HL-60 (cell line): ENCODE results near the gene CEBPE.

Experiments used
- POLR2AphosphoS5 ChIP-seq: IDR thresholded peaks from 2 replicates; pipeline ENCODE4 v1.6.1; 2012; ENCODE audit warnings: low read depth
- TF ChIP-seq, protein P1 (sequence below): IDR thresholded peaks from one replicate; pipeline ENCODE4 v1.5.1; 2011; ENCODE audit warnings: low read length, control low read depth, inconsistent platforms; ENCODE audit not compliant: insufficient read depth
- TF ChIP-seq, protein P2 (sequence below): IDR thresholded peaks from 2 replicates; pipeline ENCODE4 v1.6.1; 2012; ENCODE audit warnings: low read depth; ENCODE audit not compliant: insufficient replicate concordance

DNA sequence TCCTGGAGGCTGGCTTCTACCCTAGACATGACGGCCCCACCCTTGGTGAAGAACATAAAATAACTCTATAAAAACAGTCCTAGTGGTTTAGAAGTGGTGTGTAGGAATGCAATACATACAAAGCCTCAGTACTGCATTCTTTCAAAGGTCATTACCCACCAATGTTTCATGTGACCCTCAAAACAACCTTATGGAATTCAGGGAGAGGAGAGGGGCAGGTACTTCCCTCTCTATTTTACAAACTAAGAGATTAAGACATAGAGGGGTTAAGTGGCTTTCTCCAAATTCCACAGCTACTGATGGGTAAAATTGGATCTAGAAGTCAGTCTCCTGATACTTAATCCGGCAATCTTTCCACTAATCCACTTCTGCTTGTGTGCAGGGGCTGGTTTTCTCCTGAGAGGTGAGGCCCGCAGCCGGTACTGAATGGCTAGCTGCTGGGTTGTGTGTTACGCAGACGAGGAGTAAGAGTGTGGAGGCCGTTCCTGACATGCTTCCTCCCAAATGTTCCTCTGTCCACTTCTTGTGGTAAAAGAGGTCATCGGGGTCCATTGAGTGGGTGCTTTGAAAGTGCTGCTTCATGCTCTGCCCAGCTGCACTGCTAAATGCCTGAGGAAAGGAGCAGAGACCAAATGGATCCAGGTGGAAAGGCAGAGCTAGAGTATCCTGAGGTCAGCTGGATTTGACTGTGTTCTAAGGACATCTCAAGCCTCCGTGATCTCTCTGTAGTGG, 48.2 kb upstream of the CEBPE start:
- TF ChIP-seq, protein P1, sequence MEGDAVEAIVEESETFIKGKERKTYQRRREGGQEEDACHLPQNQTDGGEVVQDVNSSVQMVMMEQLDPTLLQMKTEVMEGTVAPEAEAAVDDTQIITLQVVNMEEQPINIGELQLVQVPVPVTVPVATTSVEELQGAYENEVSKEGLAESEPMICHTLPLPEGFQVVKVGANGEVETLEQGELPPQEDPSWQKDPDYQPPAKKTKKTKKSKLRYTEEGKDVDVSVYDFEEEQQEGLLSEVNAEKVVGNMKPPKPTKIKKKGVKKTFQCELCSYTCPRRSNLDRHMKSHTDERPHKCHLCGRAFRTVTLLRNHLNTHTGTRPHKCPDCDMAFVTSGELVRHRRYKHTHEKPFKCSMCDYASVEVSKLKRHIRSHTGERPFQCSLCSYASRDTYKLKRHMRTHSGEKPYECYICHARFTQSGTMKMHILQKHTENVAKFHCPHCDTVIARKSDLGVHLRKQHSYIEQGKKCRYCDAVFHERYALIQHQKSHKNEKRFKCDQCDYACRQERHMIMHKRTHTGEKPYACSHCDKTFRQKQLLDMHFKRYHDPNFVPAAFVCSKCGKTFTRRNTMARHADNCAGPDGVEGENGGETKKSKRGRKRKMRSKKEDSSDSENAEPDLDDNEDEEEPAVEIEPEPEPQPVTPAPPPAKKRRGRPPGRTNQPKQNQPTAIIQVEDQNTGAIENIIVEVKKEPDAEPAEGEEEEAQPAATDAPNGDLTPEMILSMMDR: no peak
- no peak for TF ChIP-seq POLR2AphosphoS5
- TF ChIP-seq, protein P2, sequence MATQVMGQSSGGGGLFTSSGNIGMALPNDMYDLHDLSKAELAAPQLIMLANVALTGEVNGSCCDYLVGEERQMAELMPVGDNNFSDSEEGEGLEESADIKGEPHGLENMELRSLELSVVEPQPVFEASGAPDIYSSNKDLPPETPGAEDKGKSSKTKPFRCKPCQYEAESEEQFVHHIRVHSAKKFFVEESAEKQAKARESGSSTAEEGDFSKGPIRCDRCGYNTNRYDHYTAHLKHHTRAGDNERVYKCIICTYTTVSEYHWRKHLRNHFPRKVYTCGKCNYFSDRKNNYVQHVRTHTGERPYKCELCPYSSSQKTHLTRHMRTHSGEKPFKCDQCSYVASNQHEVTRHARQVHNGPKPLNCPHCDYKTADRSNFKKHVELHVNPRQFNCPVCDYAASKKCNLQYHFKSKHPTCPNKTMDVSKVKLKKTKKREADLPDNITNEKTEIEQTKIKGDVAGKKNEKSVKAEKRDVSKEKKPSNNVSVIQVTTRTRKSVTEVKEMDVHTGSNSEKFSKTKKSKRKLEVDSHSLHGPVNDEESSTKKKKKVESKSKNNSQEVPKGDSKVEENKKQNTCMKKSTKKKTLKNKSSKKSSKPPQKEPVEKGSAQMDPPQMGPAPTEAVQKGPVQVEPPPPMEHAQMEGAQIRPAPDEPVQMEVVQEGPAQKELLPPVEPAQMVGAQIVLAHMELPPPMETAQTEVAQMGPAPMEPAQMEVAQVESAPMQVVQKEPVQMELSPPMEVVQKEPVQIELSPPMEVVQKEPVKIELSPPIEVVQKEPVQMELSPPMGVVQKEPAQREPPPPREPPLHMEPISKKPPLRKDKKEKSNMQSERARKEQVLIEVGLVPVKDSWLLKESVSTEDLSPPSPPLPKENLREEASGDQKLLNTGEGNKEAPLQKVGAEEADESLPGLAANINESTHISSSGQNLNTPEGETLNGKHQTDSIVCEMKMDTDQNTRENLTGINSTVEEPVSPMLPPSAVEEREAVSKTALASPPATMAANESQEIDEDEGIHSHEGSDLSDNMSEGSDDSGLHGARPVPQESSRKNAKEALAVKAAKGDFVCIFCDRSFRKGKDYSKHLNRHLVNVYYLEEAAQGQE: no peak
